Measurements from ENCODE around the gene CTTNBP2.

GRCh38 chr7:117718116-117718835 lies 155.0 kb downstream of the CTTNBP2 start:
- TF ChIP-seq POLR2AphosphoS5 (IDR thresholded peaks at IDR 0.05; ENCODE audit: low read depth, low read length) = no peak
- TF ChIP-seq POLR2A (IDR thresholded peaks at IDR 0.05; ENCODE audit: low read depth, low read length) = no peak
- TF ChIP-seq TAF1 (IDR thresholded peaks at IDR 0.05; ENCODE audit: borderline replicate concordance, low read depth, low read length) = no peak

Data from GM12892 (cell line).